Measurements from ENCODE around the gene STEAP2. TPM values are rescaled to one million over a fixed set of nuclear protein-coding genes. Genes with fewer than 3 reads are reported as not detected.

The STEAP2 gene
- total and polyA plus RNA-seq, 2 experiments from 2014 or later, result 2.0 to 3.4 TPM

- H3K9me3 ChIP-seq (ENCODE audit: low read depth), result no peaks in the 10 kb centered on the region
- H3K4me3 ChIP-seq, result no peak overlapping the region
- TF ChIP-seq CTCF (IDR thresholded peaks at IDR 0.05; ENCODE audit: low read depth, low read length), result no peak
- H3K27me3 ChIP-seq, result no peaks in the 10 kb centered on the region
- no peaks in the 10 kb centered on the region for H3K4me1 ChIP-seq (ENCODE audit: low read depth)
- H3K36me3 ChIP-seq, result no peaks in the 10 kb centered on the region
- no peak for DNase-seq (ENCODE audit: low read depth in 1 of 2, low spot score in 1 of 2)
- H3K27ac ChIP-seq, result no peak overlapping the region
Measured at GRCh38 chr7:90233569-90233968, 22.0 kb downstream of the STEAP2 start.

DNA sequence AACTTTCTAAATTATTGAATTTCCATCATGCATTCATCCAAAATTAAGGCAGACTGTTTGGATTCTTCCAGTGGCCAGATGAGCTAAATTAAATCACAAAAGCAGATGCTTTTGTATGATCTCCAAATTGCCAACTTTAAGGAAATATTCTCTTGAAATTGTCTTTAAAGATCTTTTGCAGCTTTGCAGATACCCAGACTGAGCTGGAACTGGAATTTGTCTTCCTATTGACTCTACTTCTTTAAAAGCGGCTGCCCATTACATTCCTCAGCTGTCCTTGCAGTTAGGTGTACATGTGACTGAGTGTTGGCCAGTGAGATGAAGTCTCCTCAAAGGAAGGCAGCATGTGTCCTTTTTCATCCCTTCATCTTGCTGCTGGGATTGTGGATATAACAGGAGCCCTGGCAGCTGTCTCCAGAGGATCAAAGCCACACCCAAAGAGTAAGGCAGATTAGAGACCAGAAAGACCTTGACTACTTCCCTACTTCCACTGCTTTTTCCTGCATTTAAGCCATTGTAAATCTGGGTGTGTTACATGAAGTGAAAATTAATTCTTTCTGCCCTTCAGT is 25.3 kb downstream of the STEAP2 start:
- Histone ChIP-seq H3K4me1 (ENCODE audit: low read depth) (no peaks in the 10 kb centered on the region), H3K36me3 (no peaks in the 10 kb centered on the region), H3K9me3 (ENCODE audit: low read depth) (no peaks in the 10 kb centered on the region), H3K4me3 (no peak overlapping the region), H3K27me3 (no peaks in the 10 kb centered on the region), H3K27ac (no peak overlapping the region)
- no peak for DNase-seq (ENCODE audit: low read depth in 1 of 2, low spot score in 1 of 2)
- TF ChIP-seq CTCF (IDR thresholded peaks at IDR 0.05; ENCODE audit: low read depth, low read length), result no peak

- Histone ChIP-seq H3K9me3 (ENCODE audit: low read depth) (no peaks in the 10 kb centered on the region), H3K4me3 (no peak overlapping the region), H3K36me3 (no peaks in the 10 kb centered on the region), H3K27ac (no peak overlapping the region), H3K4me1 (ENCODE audit: low read depth) (no peaks in the 10 kb centered on the region), H3K27me3 (no peaks in the 10 kb centered on the region)
- no peak for TF ChIP-seq CTCF (IDR thresholded peaks at IDR 0.05; ENCODE audit: low read depth, low read length)
- DNase-seq (ENCODE audit: low read depth in 1 of 2, low spot score in 1 of 2), result no peak
Measured at GRCh38 chr7:90238022-90238421, 26.5 kb downstream of the STEAP2 start.

GRCh38 chr7:90238583-90238982 is 27.0 kb downstream of the STEAP2 start:
- DNase-seq (ENCODE audit: low read depth in 1 of 2, low spot score in 1 of 2), result no peak
- no peak for TF ChIP-seq CTCF (IDR thresholded peaks at IDR 0.05; ENCODE audit: low read depth, low read length)
- Histone ChIP-seq H3K4me3 (no peak overlapping the region), H3K9me3 (ENCODE audit: low read depth) (no peaks in the 10 kb centered on the region), H3K27me3 (no peaks in the 10 kb centered on the region), H3K36me3 (no peaks in the 10 kb centered on the region), H3K4me1 (ENCODE audit: low read depth) (no peaks in the 10 kb centered on the region), H3K27ac (no peak overlapping the region)

DNA sequence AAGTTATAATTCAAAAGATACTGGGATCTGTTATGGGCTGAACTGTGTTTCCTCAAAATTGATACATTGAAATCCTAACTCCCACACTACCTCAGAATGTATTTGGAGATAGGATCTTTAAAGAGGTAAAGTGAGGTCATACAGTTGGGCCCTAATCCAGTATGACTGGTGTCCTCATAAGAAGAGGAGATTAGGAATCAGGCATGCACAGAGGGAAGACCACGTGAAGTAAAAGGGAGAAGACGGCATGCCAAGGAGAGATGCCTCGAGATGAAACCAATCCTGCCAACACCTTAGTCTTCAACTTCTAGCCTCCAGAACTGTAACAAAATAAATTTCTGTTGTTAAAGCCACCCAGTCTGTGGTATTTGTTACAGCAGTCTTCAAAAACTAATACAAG is 27.5 kb downstream of the STEAP2 start:
- H3K36me3 ChIP-seq, result no peaks in the 10 kb centered on the region

More for the DNA sequence above, 27.5 kb downstream of the STEAP2 start:
- Histone ChIP-seq H3K9me3 (ENCODE audit: low read depth) (no peaks in the 10 kb centered on the region), H3K4me1 (ENCODE audit: low read depth) (no peaks in the 10 kb centered on the region), H3K27me3 (no peaks in the 10 kb centered on the region), H3K4me3 (no peak overlapping the region), H3K27ac (no peak overlapping the region)
- no peak for TF ChIP-seq CTCF (IDR thresholded peaks at IDR 0.05; ENCODE audit: low read depth, low read length)
- no peak for DNase-seq (ENCODE audit: low read depth in 1 of 2, low spot score in 1 of 2)
